ENCODE data around the gene HIF1AN.
A peak's percentile ranks its signal among the peaks of the same experiment; 100 is the strongest.

Gene HIF1AN

DNA sequence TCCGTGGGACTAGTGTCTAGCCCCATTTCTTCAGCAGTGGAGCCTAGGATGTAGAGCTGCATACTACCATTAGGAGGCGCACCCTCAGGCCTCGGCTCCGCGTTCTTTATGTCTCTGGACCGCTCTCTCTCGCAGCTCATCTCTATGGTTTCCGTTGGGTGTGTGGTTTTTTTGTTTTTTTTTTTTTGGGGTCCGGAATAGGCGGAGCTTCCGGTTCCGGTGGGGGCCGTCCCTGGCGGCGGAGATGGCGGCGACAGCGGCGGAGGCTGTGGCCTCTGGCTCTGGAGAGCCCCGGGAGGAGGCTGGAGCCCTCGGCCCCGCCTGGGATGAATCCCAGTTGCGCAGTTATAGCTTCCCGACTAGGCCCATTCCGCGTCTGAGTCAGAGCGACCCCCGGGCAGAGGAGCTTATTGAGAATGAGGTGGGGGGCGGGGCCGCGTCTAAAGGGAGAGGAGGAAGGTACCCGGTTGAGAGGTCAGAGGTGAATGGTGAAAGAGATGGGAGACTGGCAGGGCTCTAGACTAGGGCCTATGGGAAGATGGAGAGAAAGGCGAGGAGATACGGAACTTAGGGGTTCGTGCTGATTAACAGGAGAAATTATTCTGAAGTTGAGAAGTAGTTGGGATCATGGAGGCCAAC, at the start of gene HIF1AN:
Gene HIF1AN, plus strand, starts transcription at position 229 of the 639 bp plus-strand sequence. Its CDS starts 16 bp downstream, at position 245.
- H3K4me3 ChIP-seq (ENCODE audit: low read length) = peak within 1 kb of the TSS; percentile 96
- no peak for TF ChIP-seq ZNF274 (IDR thresholded peaks at IDR 0.05; ENCODE audit: low read depth, low read length)

- no peak overlapping the region for H3K4me3 ChIP-seq (ENCODE audit: low read length)
- no peak for TF ChIP-seq ZNF274 (IDR thresholded peaks at IDR 0.05; ENCODE audit: low read depth, low read length)
Measured at GRCh38 chr10:100487529-100487928, 48.2 kb upstream of the HIF1AN start.

- no peak for TF ChIP-seq ZNF274 (IDR thresholded peaks at IDR 0.05; ENCODE audit: low read depth, low read length)
- no peak overlapping the region for H3K4me3 ChIP-seq (ENCODE audit: low read length)
Measured at GRCh38 chr10:100489396-100489795, 46.3 kb upstream of the HIF1AN start.

GRCh38 chr10:100490531-100490930, 45.2 kb upstream of the HIF1AN start:
- no peak overlapping the region for H3K4me3 ChIP-seq (ENCODE audit: low read length)
- no peak for TF ChIP-seq ZNF274 (IDR thresholded peaks at IDR 0.05; ENCODE audit: low read depth, low read length)

- TF ChIP-seq ZNF274 (IDR thresholded peaks at IDR 0.05; ENCODE audit: low read depth, low read length) = no peak
- H3K4me3 ChIP-seq (ENCODE audit: low read length) = no peak overlapping the region
Measured at GRCh38 chr10:100496567-100496966, 39.2 kb upstream of the HIF1AN start.

DNA sequence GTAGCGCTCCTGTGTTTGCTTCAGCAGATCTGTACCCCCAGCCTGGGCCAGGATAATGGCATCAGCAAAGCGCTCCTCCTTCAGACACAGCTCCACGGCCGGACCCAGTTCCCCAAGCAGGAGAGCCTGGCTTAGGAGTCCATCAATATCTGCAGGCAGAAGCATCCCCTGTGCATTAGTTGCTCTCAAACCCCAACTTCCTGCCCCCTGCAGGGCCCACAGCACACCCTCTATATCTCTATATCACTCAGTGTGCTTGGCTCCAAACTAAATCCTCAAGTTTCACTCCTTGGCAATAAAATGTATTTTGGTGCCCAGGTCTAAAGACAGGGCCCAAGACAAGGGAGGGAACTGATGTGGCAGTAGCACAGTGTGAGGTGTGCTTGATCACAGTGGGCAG, 37.7 kb upstream of the HIF1AN start:
- no peak overlapping the region for H3K4me3 ChIP-seq (ENCODE audit: low read length)
- no peak for TF ChIP-seq ZNF274 (IDR thresholded peaks at IDR 0.05; ENCODE audit: low read depth, low read length)

- no peak overlapping the region for H3K4me3 ChIP-seq (ENCODE audit: low read length)
- no peak for TF ChIP-seq ZNF274 (IDR thresholded peaks at IDR 0.05; ENCODE audit: low read depth, low read length)
Measured at GRCh38 chr10:100501423-100501822, 34.3 kb upstream of the HIF1AN start.

GRCh38 chr10:100502926-100503494, 32.7 kb upstream of the HIF1AN start:
- no peak for TF ChIP-seq ZNF274 (IDR thresholded peaks at IDR 0.05; ENCODE audit: low read depth, low read length)
- no peak overlapping the region for H3K4me3 ChIP-seq (ENCODE audit: low read length)

GRCh38 chr10:100504096-100504495, 31.6 kb upstream of the HIF1AN start:
- H3K4me3 ChIP-seq (ENCODE audit: low read length) = no peak overlapping the region
- TF ChIP-seq ZNF274 (IDR thresholded peaks at IDR 0.05; ENCODE audit: low read depth, low read length) = no peak

DNA sequence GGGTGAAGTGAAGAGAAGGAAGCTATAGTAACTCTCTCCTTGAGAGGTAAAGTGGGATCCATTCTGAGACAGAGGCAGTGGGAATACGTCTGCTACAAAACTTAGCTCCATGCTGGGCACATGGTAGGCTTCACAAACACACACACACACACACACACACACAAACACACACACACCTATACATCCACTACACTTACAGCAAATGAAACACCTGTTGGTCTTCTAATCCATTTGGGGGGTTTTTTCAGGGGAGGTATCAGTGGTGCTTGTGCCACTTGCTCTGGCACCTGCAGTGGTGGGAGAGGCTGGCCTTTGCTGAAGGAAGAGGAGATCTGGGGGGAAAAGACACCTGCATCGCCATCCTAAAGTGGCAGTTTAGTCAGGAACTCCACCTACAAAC, 30.6 kb upstream of the HIF1AN start:
- H3K4me3 ChIP-seq (ENCODE audit: low read length) = no peak overlapping the region
- TF ChIP-seq ZNF274 (IDR thresholded peaks at IDR 0.05; ENCODE audit: low read depth, low read length) = no peak

GRCh38 chr10:100506596-100507356, 29.0 kb upstream of the HIF1AN start:
- no peak for TF ChIP-seq ZNF274 (IDR thresholded peaks at IDR 0.05; ENCODE audit: low read depth, low read length)
- H3K4me3 ChIP-seq (ENCODE audit: low read length) = no peak overlapping the region

DNA sequence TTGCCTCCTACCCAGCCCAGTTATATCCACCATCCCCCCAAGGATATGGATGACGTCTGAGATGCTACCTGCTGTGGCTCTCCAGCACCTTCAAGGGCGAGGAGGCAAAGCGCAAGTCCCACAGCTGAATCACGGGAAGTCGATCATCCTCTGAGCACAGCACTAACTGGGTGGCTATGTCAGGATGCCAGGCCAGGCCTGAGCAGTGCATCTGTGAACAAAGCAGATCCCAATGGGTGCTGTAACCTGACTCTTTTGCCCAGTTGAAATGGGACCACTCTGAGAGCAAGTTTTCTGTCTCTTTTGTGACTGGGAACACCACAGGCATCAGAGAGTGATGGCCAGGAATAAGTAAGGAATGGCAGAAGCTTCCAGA, 28.4 kb upstream of the HIF1AN start:
- H3K4me3 ChIP-seq (ENCODE audit: low read length) = no peak overlapping the region

GRCh38 chr10:100508266-100508665, 27.5 kb upstream of the HIF1AN start:
- no peak overlapping the region for H3K4me3 ChIP-seq (ENCODE audit: low read length)
- no peak for TF ChIP-seq ZNF274 (IDR thresholded peaks at IDR 0.05; ENCODE audit: low read depth, low read length)

More for the DNA sequence above, 28.4 kb upstream of the HIF1AN start:
- no peak for TF ChIP-seq ZNF274 (IDR thresholded peaks at IDR 0.05; ENCODE audit: low read depth, low read length)

DNA sequence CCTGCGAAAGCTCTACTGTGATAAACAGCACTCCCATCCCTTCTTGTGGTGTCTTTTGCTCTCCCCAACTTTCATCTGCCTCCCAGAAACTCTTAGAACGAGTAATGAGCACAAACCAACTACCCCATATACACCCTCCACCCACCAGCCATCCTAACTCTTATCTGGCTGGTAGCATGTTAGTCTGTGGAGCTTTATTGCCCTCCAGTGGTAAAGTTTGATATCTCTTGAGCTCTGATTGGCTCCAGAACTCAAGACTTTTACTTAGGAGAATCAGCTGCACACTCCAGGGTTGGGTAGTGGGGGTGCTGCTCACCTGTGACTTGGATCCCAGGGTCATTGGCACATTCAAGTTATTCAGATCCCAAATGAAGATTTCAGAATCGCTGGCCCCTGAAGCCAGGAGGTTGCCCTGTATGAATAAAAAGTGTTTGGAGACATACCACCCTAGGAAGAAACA, 27.0 kb upstream of the HIF1AN start:
- no peak for TF ChIP-seq ZNF274 (IDR thresholded peaks at IDR 0.05; ENCODE audit: low read depth, low read length)
- H3K4me3 ChIP-seq (ENCODE audit: low read length) = no peak overlapping the region

Measured in GM08714 (cell line).